HEK293T (cell line): ENCODE data around the gene CTU2.

Experiments
- BHLHE40 ChIP-seq: fragments of 450-650 bp; IDR thresholded peaks from 2 replicates; pipeline ENCODE4 v1.6.1; 2016; ENCODE audit warnings: mild to moderate bottlenecking, moderate library complexity, borderline replicate concordance
- ELF4 ChIP-seq: fragments of 450-650 bp; IDR thresholded peaks from 2 replicates; pipeline ENCODE4 v1.6.1; 2017; ENCODE audit warnings: antibody characterized with exemption
- FOXA1 ChIP-seq: fragments of 450-650 bp; IDR thresholded peaks from 2 replicates; pipeline ENCODE4 v1.6.1; 2016; ENCODE audit warnings: mild to moderate bottlenecking
- FOXK2 ChIP-seq: fragments of 450-650 bp; IDR thresholded peaks from 2 replicates; pipeline ENCODE4 v1.6.1; 2016; ENCODE audit warnings: mild to moderate bottlenecking
- FOXM1 ChIP-seq: fragments of 450-650 bp; IDR thresholded peaks from 2 replicates; pipeline ENCODE4 v1.6.1; 2017; ENCODE audit warnings: mild to moderate bottlenecking, borderline replicate concordance
- HDGF ChIP-seq: fragments of 450-650 bp; IDR thresholded peaks from 2 replicates; pipeline ENCODE4 v1.6.1; 2017; ENCODE audit warnings: antibody characterized with exemption, borderline replicate concordance
- L3MBTL2 ChIP-seq: fragments of 450-650 bp; conservative IDR thresholded peaks from 2 replicates; pipeline ENCODE4 v1.6.1; 2016; ENCODE audit warnings: mild to moderate bottlenecking
- LEF1 ChIP-seq: fragments of 450-650 bp; IDR thresholded peaks from 2 replicates; pipeline ENCODE4 v1.6.1; 2017; ENCODE audit warnings: mild to moderate bottlenecking, borderline replicate concordance
- NFRKB ChIP-seq: fragments of 450-650 bp; IDR thresholded peaks from 2 replicates; pipeline ENCODE4 v1.6.1; 2016; ENCODE audit warnings: mild to moderate bottlenecking, moderate library complexity
- PKNOX1 ChIP-seq: fragments of 450-650 bp; IDR thresholded peaks from 2 replicates; pipeline ENCODE4 v1.6.1; 2016
- SP1 ChIP-seq: fragments of 450-650 bp; IDR thresholded peaks from 2 replicates; pipeline ENCODE4 v1.6.1; 2017
- TARDBP ChIP-seq: fragments of 450-650 bp; IDR thresholded peaks from 2 replicates; pipeline ENCODE4 v1.6.1; 2016
- ZNF384 ChIP-seq: fragments of 450-650 bp; IDR thresholded peaks from 2 replicates; pipeline ENCODE4 v1.6.1; 2016

- TF ChIP-seq SP1, result no peak
- no peak for TF ChIP-seq FOXM1
- TF ChIP-seq FOXK2, result no peak
- TF ChIP-seq PKNOX1, result no peak
- no peak for TF ChIP-seq TARDBP
- TF ChIP-seq LEF1, result no peak
- TF ChIP-seq ELF4, result no peak
- TF ChIP-seq L3MBTL2, result no peak
- TF ChIP-seq ZNF384, result no peak
- no peak for TF ChIP-seq HDGF
- no peak for TF ChIP-seq FOXA1
- no peak for TF ChIP-seq NFRKB
- no peak for TF ChIP-seq BHLHE40
These were observed 14.2 kb downstream of the CTU2 start for GRCh38 chr16:88720396-88720970.
